Stimulated activated CD4-positive, alpha-beta T cell treated with anti-CD3 and anti-CD28 coated beads, Interleukin-12 subunit alpha, Interleukin-12 subunit beta, amount 100 ng/mL, for 24 hours (primary cell): ENCODE measurements around the gene FAM162B.
"Not testable (repeated sequence)": the region's sequence is repeated elsewhere in the genome, so short reads cannot be mapped to it uniquely, and the experiment has no call there.

ENCODE experiments used
- DNase-seq, 2 experiments: peaks; one replicate each; pipeline ENCODE4 v3.0.0-alpha.2; 2020; ENCODE audit warnings: low read depth in 2 of 2

FAM162B gene

GRCh38 chr6:116764961-116765841, at the start of gene FAM162B:
Gene FAM162B (minus strand): TSS chr6:116765719. CDS start chr6:116765576, 143 bp downstream.
- DNase-seq = no peak

GRCh38 chr6:116812051-116812650, 46.6 kb upstream of the FAM162B start:
- no peak for DNase-seq

- DNase-seq = no peak
These were observed 36.5 kb upstream of the FAM162B start for GRCh38 chr6:116801971-116802370.

GRCh38 chr6:116799945-116800344, 34.4 kb upstream of the FAM162B start:
- no peak for DNase-seq

GRCh38 chr6:116797585-116797984, 32.1 kb upstream of the FAM162B start:
- DNase-seq = no peak

- DNase-seq = no peak
These were observed 27.7 kb upstream of the FAM162B start for GRCh38 chr6:116793224-116793623.

GRCh38 chr6:116783852-116784251, 18.3 kb upstream of the FAM162B start:
- no peak for DNase-seq

- DNase-seq = no peak
These were observed 14.2 kb upstream of the FAM162B start for GRCh38 chr6:116779573-116780164.

GRCh38 chr6:116773886-116774285, 8.4 kb upstream of the FAM162B start:
- no peak for DNase-seq

GRCh38 chr6:116772450-116772849, 6.9 kb upstream of the FAM162B start:
- no peak for DNase-seq

GRCh38 chr6:116767715-116768114, 2.2 kb upstream of the FAM162B start:
- DNase-seq = no peak

- DNase-seq = no peak
These were observed 1.1 kb upstream of the FAM162B start for GRCh38 chr6:116766506-116767176.

- no peak for DNase-seq
These were observed 924 bp downstream of the FAM162B start for GRCh38 chr6:116764629-116764960.

- DNase-seq = no peak
These were observed 1.5 kb downstream of the FAM162B start for GRCh38 chr6:116763906-116764628.

GRCh38 chr6:116763048-116763447, 2.5 kb downstream of the FAM162B start:
- no peak for DNase-seq

GRCh38 chr6:116762235-116762634, 3.3 kb downstream of the FAM162B start:
- no peak for DNase-seq

GRCh38 chr6:116761779-116762178, 3.7 kb downstream of the FAM162B start:
- no peak for DNase-seq

- no peak for DNase-seq
These were observed 20.3 kb downstream of the FAM162B start for GRCh38 chr6:116745176-116745575.

GRCh38 chr6:116741571-116741970, 23.9 kb downstream of the FAM162B start:
- DNase-seq = no peak

GRCh38 chr6:116740486-116740885, 25.0 kb downstream of the FAM162B start:
- not testable (repeated sequence) for DNase-seq

GRCh38 chr6:116737004-116737403, 28.5 kb downstream of the FAM162B start:
- no peak for DNase-seq

GRCh38 chr6:116730513-116730912, 35.0 kb downstream of the FAM162B start:
- no peak for DNase-seq
